SU-DHL-6 (cell line): ENCODE measurements around the gene DNAAF5.

ENCODE experiments used
- CTCF ChIP-seq: fragments of 200-600 bp; sonication (generic); IDR thresholded peaks from one replicate; pipeline ENCODE4 v1.5.1; 2017; ENCODE audit warnings: antibody characterized with exemption, mild to moderate bottlenecking, low read length, moderate library complexity; ENCODE audit not compliant: insufficient read depth, poor library complexity, severe bottlenecking
- EZH2phosphoT487 ChIP-seq: fragments of 200-600 bp; sonication (generic), shearing (Covaris generic); conservative IDR thresholded peaks from 2 replicates; pipeline ENCODE4 v1.6.1; 2018; ENCODE audit warnings: mild to moderate bottlenecking, antibody characterized with exemption, low read length, moderate library complexity, mixed read lengths

- TF ChIP-seq CTCF (no peak), EZH2phosphoT487 (no peak)
These were observed 14.5 kb upstream of the DNAAF5 start for GRCh38 chr7:711922-712380.
